ENCODE data around the gene TINAGL1. TPM values are rescaled to one million over a fixed set of nuclear protein-coding genes. Genes with fewer than 3 reads are reported as not detected.

Gene TINAGL1
- total RNA-seq, 1 donor = not detected

DNA sequence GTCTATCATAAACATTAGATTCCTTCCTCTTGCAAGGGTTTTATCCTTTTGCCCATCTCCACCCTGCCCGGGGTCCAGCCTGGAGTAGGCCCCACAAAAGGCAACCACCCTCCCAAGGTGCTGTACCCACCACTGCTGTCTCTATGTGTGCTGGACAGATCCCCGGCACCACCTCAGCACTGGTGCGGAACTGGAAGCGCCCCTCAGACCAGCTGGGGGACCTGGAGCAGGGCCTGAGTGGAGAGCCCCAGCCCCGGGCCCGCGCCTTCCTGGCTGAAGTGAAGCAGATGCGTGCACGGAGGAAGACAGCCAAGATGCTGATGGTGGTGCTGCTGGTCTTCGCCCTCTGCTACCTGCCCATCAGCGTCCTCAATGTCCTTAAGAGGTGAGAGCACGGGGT, 47.0 kb downstream of the TINAGL1 start:
- no peaks in the 10 kb centered on the region for H3K9me3 ChIP-seq (ENCODE audit: low read depth, low read length)
- H3K4me3 ChIP-seq (ENCODE audit: low read length) = no peak overlapping the region
- H3K27me3 ChIP-seq (ENCODE audit: insufficient read depth, low read length) = peaks cover 4% of the 10 kb centered on the region
- H3K4me1 ChIP-seq (ENCODE audit: insufficient read depth, low read length) = no peaks in the 10 kb centered on the region

DNA sequence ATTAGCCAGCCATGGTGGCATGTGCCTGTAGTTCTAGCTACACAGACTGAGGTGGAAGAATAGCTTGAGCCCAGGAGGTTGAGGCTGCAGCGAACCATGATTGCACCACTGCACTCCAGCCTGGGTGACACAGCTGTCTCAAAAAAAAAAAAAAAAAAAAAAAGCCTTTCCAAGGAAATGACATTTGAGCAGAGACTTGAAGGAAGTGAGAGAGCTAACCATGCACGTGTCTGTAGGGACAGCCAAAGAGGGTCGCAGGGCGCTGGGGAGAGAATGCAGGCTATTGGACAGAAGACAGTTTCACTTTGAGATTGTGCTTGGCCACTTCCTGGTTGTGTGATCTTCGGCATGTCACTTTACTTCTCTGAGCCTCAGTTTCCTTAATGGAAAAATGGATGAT, 48.0 kb downstream of the TINAGL1 start:
- Histone ChIP-seq H3K4me3 (ENCODE audit: low read length) (no peak overlapping the region), H3K4me1 (ENCODE audit: insufficient read depth, low read length) (no peaks in the 10 kb centered on the region), H3K27me3 (ENCODE audit: insufficient read depth, low read length) (no peaks in the 10 kb centered on the region), H3K9me3 (ENCODE audit: low read depth, low read length) (no peaks in the 10 kb centered on the region)

DNA sequence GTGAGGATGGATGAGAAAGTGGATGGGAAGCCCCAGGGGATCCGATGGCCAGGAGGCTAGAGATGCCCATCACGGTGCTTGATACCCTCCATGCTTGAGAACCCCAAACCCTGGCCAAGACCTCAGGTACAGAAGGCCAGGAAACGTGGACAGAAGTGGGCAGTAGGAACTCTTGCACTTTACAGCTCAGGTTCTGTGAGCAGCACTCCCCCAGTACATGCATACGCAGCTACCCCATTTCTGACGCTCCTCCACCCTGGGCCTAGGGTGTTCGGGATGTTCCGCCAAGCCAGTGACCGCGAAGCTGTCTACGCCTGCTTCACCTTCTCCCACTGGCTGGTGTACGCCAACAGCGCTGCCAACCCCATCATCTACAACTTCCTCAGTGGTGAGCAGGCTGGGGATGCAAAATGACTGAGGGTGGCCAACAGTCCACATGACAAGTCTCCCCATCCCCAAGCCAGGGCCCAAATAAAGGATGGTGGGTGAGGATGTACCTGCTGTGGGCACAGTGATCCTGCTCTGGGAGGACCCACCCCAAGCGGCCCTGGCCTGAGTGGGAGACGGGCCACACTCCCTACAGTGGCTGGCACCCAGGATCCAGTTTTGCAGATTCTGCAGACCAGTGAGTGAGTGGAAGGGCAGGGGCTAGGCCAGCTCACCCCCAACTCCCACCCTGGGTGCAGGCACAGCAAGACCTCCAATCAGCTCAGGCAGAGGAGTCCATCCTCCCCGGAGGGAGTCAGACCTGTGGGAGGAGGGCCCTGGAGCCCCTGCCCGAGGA, 48.6 kb downstream of the TINAGL1 start:
- no peaks in the 10 kb centered on the region for H3K4me1 ChIP-seq (ENCODE audit: insufficient read depth, low read length)
- no peaks in the 10 kb centered on the region for H3K9me3 ChIP-seq (ENCODE audit: low read depth, low read length)
- H3K4me3 ChIP-seq (ENCODE audit: low read length) = no peak overlapping the region
- no peaks in the 10 kb centered on the region for H3K27me3 ChIP-seq (ENCODE audit: insufficient read depth, low read length)

- no peaks in the 10 kb centered on the region for H3K4me1 ChIP-seq (ENCODE audit: insufficient read depth, low read length)
- no peaks in the 10 kb centered on the region for H3K9me3 ChIP-seq (ENCODE audit: low read depth, low read length)
- no peak overlapping the region for H3K4me3 ChIP-seq (ENCODE audit: low read length)
- H3K27me3 ChIP-seq (ENCODE audit: insufficient read depth, low read length) = no peaks in the 10 kb centered on the region
These were observed 49.4 kb downstream of the TINAGL1 start for GRCh38 chr1:31625561-31626222.

- Histone ChIP-seq H3K4me1 (ENCODE audit: insufficient read depth, low read length) (no peaks in the 10 kb centered on the region), H3K27me3 (ENCODE audit: insufficient read depth, low read length) (no peaks in the 10 kb centered on the region), H3K9me3 (ENCODE audit: low read depth, low read length) (no peaks in the 10 kb centered on the region), H3K4me3 (ENCODE audit: low read length) (no peak overlapping the region)
These were observed 50.2 kb downstream of the TINAGL1 start for GRCh38 chr1:31626223-31627207.

DNA sequence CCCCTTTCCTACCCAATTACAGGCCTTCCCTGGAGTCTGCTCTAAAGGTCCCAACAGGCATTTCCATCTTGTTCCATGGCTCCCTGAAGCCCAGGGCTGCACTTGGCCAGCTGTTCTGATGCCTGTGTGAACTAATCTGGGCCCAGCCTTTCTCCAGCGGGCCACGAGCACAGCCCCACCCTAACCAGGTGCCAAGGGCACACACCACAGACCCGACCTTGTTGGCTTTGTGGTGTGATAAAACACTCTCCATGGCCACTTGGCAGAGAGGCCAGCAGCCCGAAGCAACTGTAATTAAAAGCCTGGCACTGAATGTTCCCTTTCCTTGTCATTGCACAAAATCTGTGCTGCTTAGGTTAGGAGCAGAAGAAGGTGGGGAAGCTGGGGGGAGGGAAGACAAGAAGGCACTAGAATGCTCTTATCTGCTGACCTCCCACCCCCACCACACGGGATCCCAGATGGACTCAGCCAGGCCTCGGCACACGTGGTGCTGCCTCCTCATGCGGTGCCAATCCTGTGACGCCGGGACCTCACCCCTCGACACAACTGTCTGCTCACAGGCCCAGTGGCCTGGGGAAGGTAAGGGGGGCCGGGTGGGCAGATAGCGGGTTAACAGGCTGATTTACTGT, 51.1 kb downstream of the TINAGL1 start:
- Histone ChIP-seq H3K4me1 (ENCODE audit: insufficient read depth, low read length) (no peaks in the 10 kb centered on the region), H3K4me3 (ENCODE audit: low read length) (no peak overlapping the region), H3K27me3 (ENCODE audit: insufficient read depth, low read length) (no peaks in the 10 kb centered on the region), H3K9me3 (ENCODE audit: low read depth, low read length) (no peaks in the 10 kb centered on the region)

DNA sequence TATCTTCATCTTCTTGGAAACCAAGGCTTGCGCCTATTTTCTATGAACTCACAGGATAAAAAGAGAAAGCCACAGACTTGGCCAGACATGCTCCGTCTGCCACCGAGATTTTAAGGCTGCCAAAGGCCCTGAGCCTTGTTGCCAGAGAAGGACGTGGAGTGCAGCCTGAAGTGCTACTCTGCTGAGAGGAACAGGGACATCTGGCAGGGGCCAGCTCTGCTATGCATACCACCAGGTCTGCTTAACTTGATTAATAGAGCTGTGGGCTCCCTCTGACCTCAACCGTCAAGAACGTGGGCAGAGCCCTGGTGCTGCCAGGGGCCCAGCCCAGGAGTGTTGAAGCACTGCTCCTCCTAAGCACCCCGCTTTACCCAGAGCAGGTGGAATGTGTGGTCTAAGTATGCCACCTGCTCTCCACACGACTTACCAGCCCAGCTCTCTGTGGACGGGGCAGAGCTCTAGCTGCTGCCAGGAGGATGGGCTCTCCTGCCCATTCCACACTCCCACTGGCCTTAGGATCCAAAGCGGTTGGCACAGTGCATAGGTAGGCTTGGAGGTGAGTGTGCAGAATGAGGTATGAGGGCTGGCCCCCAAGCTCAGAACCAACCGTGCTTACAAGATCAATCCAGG, 51.7 kb downstream of the TINAGL1 start:
- Histone ChIP-seq H3K4me1 (ENCODE audit: insufficient read depth, low read length) (no peaks in the 10 kb centered on the region), H3K9me3 (ENCODE audit: low read depth, low read length) (no peaks in the 10 kb centered on the region), H3K4me3 (ENCODE audit: low read length) (no peak overlapping the region), H3K27me3 (ENCODE audit: insufficient read depth, low read length) (no peaks in the 10 kb centered on the region)

- no peak overlapping the region for H3K4me3 ChIP-seq (ENCODE audit: low read length)
- no peaks in the 10 kb centered on the region for H3K9me3 ChIP-seq (ENCODE audit: low read depth, low read length)
- no peaks in the 10 kb centered on the region for H3K27me3 ChIP-seq (ENCODE audit: insufficient read depth, low read length)
- no peaks in the 10 kb centered on the region for H3K4me1 ChIP-seq (ENCODE audit: insufficient read depth, low read length)
These were observed 52.7 kb downstream of the TINAGL1 start for GRCh38 chr1:31628931-31629556.

DNA sequence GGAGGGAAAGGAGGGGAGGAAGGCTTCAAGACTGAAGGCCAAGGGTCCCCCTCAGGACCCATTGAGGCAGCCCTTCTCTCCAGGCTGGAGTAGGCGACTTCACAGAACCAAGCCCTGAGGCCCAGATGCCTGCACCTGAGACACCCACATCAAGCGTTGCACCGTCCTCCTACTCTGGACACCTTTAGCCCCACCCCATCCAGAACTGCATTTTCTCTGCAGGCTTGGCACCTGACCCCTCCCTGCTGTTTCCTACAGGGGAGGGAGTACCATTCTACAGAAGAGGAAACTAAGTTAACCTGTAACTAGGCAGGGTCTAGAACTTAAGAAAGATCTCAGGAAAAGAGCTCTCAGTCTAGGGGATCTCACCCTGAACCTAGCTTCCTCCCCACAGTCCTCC, 56.3 kb downstream of the TINAGL1 start:
- no peaks in the 10 kb centered on the region for H3K27me3 ChIP-seq (ENCODE audit: insufficient read depth, low read length)
- H3K4me3 ChIP-seq (ENCODE audit: low read length) = no peak overlapping the region
- H3K9me3 ChIP-seq (ENCODE audit: low read depth, low read length) = no peaks in the 10 kb centered on the region
- no peaks in the 10 kb centered on the region for H3K4me1 ChIP-seq (ENCODE audit: insufficient read depth, low read length)

- H3K27me3 ChIP-seq (ENCODE audit: insufficient read depth, low read length) = no peaks in the 10 kb centered on the region
These were observed 56.8 kb downstream of the TINAGL1 start for GRCh38 chr1:31633117-31633516.

More at GRCh38 chr1:31633117-31633516, 56.8 kb downstream of the TINAGL1 start:
- no peak overlapping the region for H3K4me3 ChIP-seq (ENCODE audit: low read length)
- peaks cover 4% of the 10 kb centered on the region for H3K4me1 ChIP-seq (ENCODE audit: insufficient read depth, low read length)
- H3K9me3 ChIP-seq (ENCODE audit: low read depth, low read length) = no peaks in the 10 kb centered on the region

Other genes with a start within 250 kb of the TINAGL1 start
- not detected for gene FABP3, start 203.4 kb upstream of the TINAGL1 start, total RNA-seq
- 1.4 TPM for gene SERINC2, start 163.3 kb upstream of the TINAGL1 start, total RNA-seq
- not detected for gene HCRTR1, start 41.2 kb downstream of the TINAGL1 start, total RNA-seq
- gene PEF1, start 68.4 kb downstream of the TINAGL1 start, total RNA-seq = 34.2 TPM
- 0.10 TPM for gene COL16A1, start 127.5 kb downstream of the TINAGL1 start, total RNA-seq
- gene ADGRB2, start 187.8 kb downstream of the TINAGL1 start, total RNA-seq = 0.73 TPM
- 3.4 TPM for gene SPOCD1, start 239.5 kb downstream of the TINAGL1 start, total RNA-seq

All from mononuclear cell (primary cell).